Ascending aorta (tissue), 2 donors: ENCODE results near the gene CCDC78. TPM values are rescaled to one million over a fixed set of nuclear protein-coding genes. Genes with fewer than 3 reads are reported as not detected.

Experiments
- DNase-seq, 2 donors: peaks; one replicate each; pipeline ENCODE4 v3.0.0-alpha.2; 2019; ENCODE audit warnings: low spot score in 2 of 2
- H3K27ac ChIP-seq, 2 donors: fragments of 200-600 bp; sonication (generic); one replicate each; pipeline ENCODE4 v1.5.1; 2016 to 2017; ENCODE audit warnings: mild to moderate bottlenecking in 1 of 2
- H3K27me3 ChIP-seq: fragments of 200-600 bp; sonication (generic); one replicate; pipeline ENCODE4 v1.5.1; 2017
- H3K36me3 ChIP-seq, 2 donors: fragments of 200-600 bp; sonication (generic); one replicate each; pipeline ENCODE4 v1.5.1; 2016
- H3K4me1 ChIP-seq, 2 donors: fragments of 200-600 bp; sonication (generic); one replicate each; pipeline ENCODE4 v1.5.1; 2016 to 2017; ENCODE audit warnings: mild to moderate bottlenecking in 1 of 2
- H3K4me3 ChIP-seq, 2 donors: fragments of 200-600 bp; sonication (generic); one replicate each; pipeline ENCODE4 v1.5.1; 2016 to 2017; ENCODE audit warnings: mild to moderate bottlenecking in 1 of 2
- H3K9me3 ChIP-seq, 2 donors: fragments of 200-600 bp; sonication (generic); one replicate each; pipeline ENCODE4 v1.5.1; 2016
- CTCF ChIP-seq, 3 experiments: fragments of 200-600 bp in 2 of 3; fragments of 450-650 bp in 1 of 3; sonication (generic) in 2 of 3; IDR thresholded peaks; one replicate each; pipeline ENCODE4 v1.5.1; 2016 to 2019; ENCODE audit warnings: antibody characterized with exemption in 3 of 3, mild to moderate bottlenecking in 1 of 3, moderate library complexity in 1 of 3
- intact Hi-C: fragments of 100-400 bp; cut with DNase I; formaldehyde crosslinking; loops from one replicate; pipeline ENCODE4 v1.15.1; 2023
- total RNA-seq: library from RNA; depleted of rRNA; stranded (reverse); fragments of >200 nt; gene quantifications from one replicate; pipeline ENCODE4 v1.1.0, GENCODE V29; 2016

CCDC78 gene
- total RNA-seq, 1 donor from 2014 or later: 8.2 TPM

- Histone ChIP-seq H3K4me3 (no peak overlapping the region), H3K4me1 (peaks cover 4 to 17% of the 10 kb centered on the region in 2 donors), H3K36me3 (peaks cover under 1 to 10% of the 10 kb centered on the region in 2 donors), H3K27ac (no peak overlapping the region), H3K27me3 (no peaks in the 10 kb centered on the region), H3K9me3 (no peaks in the 10 kb centered on the region)
- intact Hi-C loops: loop anchor here (2.0 kb wide), 2 partner anchors 27 to 47 kb away; partner anchors contain the start of genes CHTF18, METRN and RPUSD1
- DNase-seq: no peak
- no peak for TF ChIP-seq CTCF (IDR thresholded peaks at IDR 0.05)
Observed at GRCh38 chr16:741986-742629, 15.9 kb upstream of the CCDC78 start.

- H3K27me3 ChIP-seq: no peaks in the 10 kb centered on the region
- peak; percentile 53 to 91 for DNase-seq
- H3K36me3 ChIP-seq: peaks cover 10 to 22% of the 10 kb centered on the region in 2 donors
- TF ChIP-seq CTCF (IDR thresholded peaks at IDR 0.05): peak; percentile 91 to 98 (median 93)
- H3K27ac ChIP-seq: peak within 1 kb of the TSS; percentile 39 to 46
- peaks cover 4 to 17% of the 10 kb centered on the region in 2 donors for H3K4me1 ChIP-seq
- intact Hi-C loops: loop anchor here (2.0 kb wide), 2 partner anchors 26 to 48 kb away; partner anchors contain the start of genes CHTF18, METRN and RPUSD1
- H3K4me3 ChIP-seq: peak within 1 kb of the TSS; percentile 79 to 90
- H3K9me3 ChIP-seq: no peaks in the 10 kb centered on the region
Observed at GRCh38 chr16:740764-741505, 14.7 kb upstream of the CCDC78 start, which contains the start of gene CIAO3. Gene CIAO3 (minus strand): TSS chr16:740997. CDS start chr16:740985, 12 bp downstream.

- intact Hi-C loops: loop anchor here (2.0 kb wide), 2 partner anchors 26 to 48 kb away; partner anchors contain the start of genes CHTF18, METRN and RPUSD1
- Histone ChIP-seq H3K9me3 (no peaks in the 10 kb centered on the region), H3K27ac (peak overlapping the region; percentile 39 to 46), H3K27me3 (no peaks in the 10 kb centered on the region), H3K4me1 (peaks cover 4 to 17% of the 10 kb centered on the region in 2 donors), H3K36me3 (peaks cover 16 to 27% of the 10 kb centered on the region in 2 donors), H3K4me3 (peak overlapping the region; percentile 79 to 90)
- no peak for TF ChIP-seq CTCF (IDR thresholded peaks at IDR 0.05)
- no peak for DNase-seq
Observed at GRCh38 chr16:740459-740763, 14.2 kb upstream of the CCDC78 start.

- Histone ChIP-seq H3K9me3 (no peaks in the 10 kb centered on the region), H3K27me3 (no peaks in the 10 kb centered on the region), H3K4me3 (peak overlapping the region; percentile 79 to 90), H3K36me3 (peaks cover 20 to 33% of the 10 kb centered on the region in 2 donors), H3K4me1 (peaks cover 4 to 17% of the 10 kb centered on the region in 2 donors), H3K27ac (no peak overlapping the region)
- TF ChIP-seq CTCF (IDR thresholded peaks at IDR 0.05): no peak
- DNase-seq: no peak
- intact Hi-C loops: loop anchor here (2.0 kb wide), 2 partner anchors 25 to 49 kb away; partner anchors contain the start of genes CHTF18, METRN and RPUSD1
Observed at GRCh38 chr16:739560-740458, 13.6 kb upstream of the CCDC78 start.

- peaks cover 4 to 17% of the 10 kb centered on the region in 2 donors for H3K4me1 ChIP-seq
- TF ChIP-seq CTCF (IDR thresholded peaks at IDR 0.05): no peak
- intact Hi-C loops: no loop called here
- no peak for DNase-seq
- H3K9me3 ChIP-seq: no peaks in the 10 kb centered on the region
- peaks cover 42 to 61% of the 10 kb centered on the region in 2 donors for H3K36me3 ChIP-seq
- no peak overlapping the region for H3K4me3 ChIP-seq
- no peak overlapping the region for H3K27ac ChIP-seq
- no peaks in the 10 kb centered on the region for H3K27me3 ChIP-seq
Observed at GRCh38 chr16:736936-737481, 10.8 kb upstream of the CCDC78 start.
